HepG2 (cell line): Measurements from ENCODE around the gene CD19. TPM values are rescaled to one million over a fixed set of nuclear protein-coding genes. Genes with fewer than 3 reads are reported as not detected.

ENCODE experiments used
- EED ChIP-seq: sonication (generic); formaldehyde crosslinking; IDR thresholded peaks from 2 replicates; pipeline ENCODE4 v1.5.0; 2020; ENCODE audit warnings: mild to moderate bottlenecking, missing genetic modification reagents
- MYNN ChIP-seq: sonication (generic); formaldehyde crosslinking; IDR thresholded peaks from 2 replicates; pipeline ENCODE4 v1.4.0; 2020; ENCODE audit warnings: mild to moderate bottlenecking, low read depth, missing genetic modification reagents
- RNF219 ChIP-seq: sonication (generic); formaldehyde crosslinking; IDR thresholded peaks from 2 replicates; pipeline ENCODE4 v1.5.0; 2020; ENCODE audit warnings: mild to moderate bottlenecking, missing genetic modification reagents
- SP4 ChIP-seq: sonication (generic); formaldehyde crosslinking; IDR thresholded peaks from 2 replicates; pipeline ENCODE4 v1.8.1; 2023; ENCODE audit warnings: mild to moderate bottlenecking, missing genetic modification reagents
- SRSF9 ChIP-seq: fragments of 200-400 bp; formaldehyde crosslinking; IDR thresholded peaks from 2 replicates; pipeline ENCODE4 v1.6.1; 2018; ENCODE audit warnings: borderline replicate concordance, mild to moderate bottlenecking, low read depth, low read length; ENCODE audit not compliant: insufficient read depth, poor library complexity, severe bottlenecking
- ZFAT ChIP-seq: sonication (generic); formaldehyde crosslinking; conservative IDR thresholded peaks from 2 replicates; pipeline ENCODE4 v1.8.1; 2023; ENCODE audit warnings: missing genetic modification reagents, inconsistent platforms
- ZHX1 ChIP-seq: sonication (generic); formaldehyde crosslinking; IDR thresholded peaks from 2 replicates; pipeline ENCODE4 v1.8.1; 2022; ENCODE audit warnings: low read depth, mild to moderate bottlenecking, missing genetic modification reagents
- ZKSCAN1 ChIP-seq: fragments of 150-350 bp; IDR thresholded peaks from 2 replicates; pipeline ENCODE4 v1.6.1; 2014; ENCODE audit warnings: low read length
- ZMYM3 ChIP-seq: sonication (generic); formaldehyde crosslinking; IDR thresholded peaks from 2 replicates; pipeline ENCODE4 v1.5.1; 2020; ENCODE audit warnings: mild to moderate bottlenecking, missing genetic modification reagents
- ZNF138 ChIP-seq: sonication (generic); formaldehyde crosslinking; IDR thresholded peaks from 2 replicates; pipeline ENCODE4 v1.5.0; 2020; ENCODE audit warnings: mild to moderate bottlenecking, low read depth, missing genetic modification reagents
- ZNF256 ChIP-seq: sonication (generic); formaldehyde crosslinking; conservative IDR thresholded peaks from 2 replicates; pipeline ENCODE4 v1.4.0; 2020; ENCODE audit warnings: missing genetic modification reagents
- ZNF790 ChIP-seq: sonication (generic); formaldehyde crosslinking; IDR thresholded peaks from 2 replicates; pipeline ENCODE4 v1.8.0; 2022; ENCODE audit warnings: missing genetic modification reagents, mild to moderate bottlenecking, borderline replicate concordance
- ZSCAN25 ChIP-seq: sonication (generic); formaldehyde crosslinking; IDR thresholded peaks from 2 replicates; pipeline ENCODE4 v1.8.0; 2022; ENCODE audit warnings: mild to moderate bottlenecking, missing genetic modification reagents
- polyA plus RNA-seq, 8 experiments: library from polyadenylated mRNA; depleted of rRNA in 3 of 8; stranded (reverse) in 7 of 8; unstranded in 1 of 8; fragments of >200 nt; fragmentation: Illumina TruSeq in 4 of 8; extraction: Trizol in 4 of 8; gene quantifications; 2 replicates each; pipeline versions ENCODE4 v1.2.1 to v1.2.3, GENCODE V29; 2011 to 2016; ENCODE audit warnings: low read depth in 4 of 8, missing spikeins in 1 of 8, mixed read lengths in 1 of 8; ENCODE audit not compliant: insufficient read depth in 1 of 8
- total RNA-seq, 5 experiments: library from RNA; depleted of rRNA; stranded (reverse); fragments of >200 nt; fragmentation: Illumina TruSeq; extraction: Trizol; gene quantifications; 2 replicates each; pipeline ENCODE4 v1.2.3, GENCODE V29; 2016; ENCODE audit warnings: low read depth in 1 of 5
- TF ChIP-seq, protein P1 (sequence below): sonication (generic); formaldehyde crosslinking; IDR thresholded peaks from 2 replicates; pipeline ENCODE4 v1.8.0; 2022; ENCODE audit warnings: missing genetic modification reagents, mild to moderate bottlenecking, moderate library complexity, borderline replicate concordance
- TF ChIP-seq, protein P2 (sequence below): sonication (generic); formaldehyde crosslinking; conservative IDR thresholded peaks from 2 replicates; pipeline ENCODE4 v1.4.0; 2020; ENCODE audit warnings: mild to moderate bottlenecking, missing genetic modification reagents, moderate library complexity
- TF ChIP-seq, protein P3 (sequence below): sonication (generic); formaldehyde crosslinking; IDR thresholded peaks from 2 replicates; pipeline ENCODE4 v1.4.0; 2020; ENCODE audit warnings: missing genetic modification reagents

CD19 gene
- total and polyA plus RNA-seq, 2 of the 13 experiments (the other 11 are each of a cell fraction or from before 2014, with no cell fraction given), result 0.55 to 1.1 TPM

GRCh38 chr16:28924762-28925385, 6.9 kb upstream of the CD19 start, which contains the start of gene RABEP2 (continued):
- TF ChIP-seq, protein P1, sequence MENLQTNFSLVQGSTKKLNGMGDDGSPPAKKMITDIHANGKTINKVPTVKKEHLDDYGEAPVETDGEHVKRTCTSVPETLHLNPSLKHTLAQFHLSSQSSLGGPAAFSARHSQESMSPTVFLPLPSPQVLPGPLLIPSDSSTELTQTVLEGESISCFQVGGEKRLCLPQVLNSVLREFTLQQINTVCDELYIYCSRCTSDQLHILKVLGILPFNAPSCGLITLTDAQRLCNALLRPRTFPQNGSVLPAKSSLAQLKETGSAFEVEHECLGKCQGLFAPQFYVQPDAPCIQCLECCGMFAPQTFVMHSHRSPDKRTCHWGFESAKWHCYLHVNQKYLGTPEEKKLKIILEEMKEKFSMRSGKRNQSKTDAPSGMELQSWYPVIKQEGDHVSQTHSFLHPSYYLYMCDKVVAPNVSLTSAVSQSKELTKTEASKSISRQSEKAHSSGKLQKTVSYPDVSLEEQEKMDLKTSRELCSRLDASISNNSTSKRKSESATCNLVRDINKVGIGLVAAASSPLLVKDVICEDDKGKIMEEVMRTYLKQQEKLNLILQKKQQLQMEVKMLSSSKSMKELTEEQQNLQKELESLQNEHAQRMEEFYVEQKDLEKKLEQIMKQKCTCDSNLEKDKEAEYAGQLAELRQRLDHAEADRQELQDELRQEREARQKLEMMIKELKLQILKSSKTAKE (CRISPR knock-in tag), result no peak; the same call in 1 of the 2 replicates
- TF ChIP-seq ZFAT (CRISPR knock-in tag) (no peak), ZNF138 (CRISPR knock-in tag) (no peak), ZKSCAN1 (no peak), EED (CRISPR knock-in tag) (no peak), ZHX1 (CRISPR knock-in tag) (peak; percentile 18; the same call in 1 of the 2 replicates), MYNN (CRISPR knock-in tag) (no peak), SP4 (peak; percentile 89), ZNF256 (no peak), ZSCAN25 (CRISPR knock-in tag) (no peak), SRSF9 (no peak), ZNF790 (CRISPR knock-in tag) (no peak), ZMYM3 (CRISPR knock-in tag) (peak; percentile 2; the same call in 1 of the 2 replicates), RNF219 (no peak)
- TF ChIP-seq, protein P2, sequence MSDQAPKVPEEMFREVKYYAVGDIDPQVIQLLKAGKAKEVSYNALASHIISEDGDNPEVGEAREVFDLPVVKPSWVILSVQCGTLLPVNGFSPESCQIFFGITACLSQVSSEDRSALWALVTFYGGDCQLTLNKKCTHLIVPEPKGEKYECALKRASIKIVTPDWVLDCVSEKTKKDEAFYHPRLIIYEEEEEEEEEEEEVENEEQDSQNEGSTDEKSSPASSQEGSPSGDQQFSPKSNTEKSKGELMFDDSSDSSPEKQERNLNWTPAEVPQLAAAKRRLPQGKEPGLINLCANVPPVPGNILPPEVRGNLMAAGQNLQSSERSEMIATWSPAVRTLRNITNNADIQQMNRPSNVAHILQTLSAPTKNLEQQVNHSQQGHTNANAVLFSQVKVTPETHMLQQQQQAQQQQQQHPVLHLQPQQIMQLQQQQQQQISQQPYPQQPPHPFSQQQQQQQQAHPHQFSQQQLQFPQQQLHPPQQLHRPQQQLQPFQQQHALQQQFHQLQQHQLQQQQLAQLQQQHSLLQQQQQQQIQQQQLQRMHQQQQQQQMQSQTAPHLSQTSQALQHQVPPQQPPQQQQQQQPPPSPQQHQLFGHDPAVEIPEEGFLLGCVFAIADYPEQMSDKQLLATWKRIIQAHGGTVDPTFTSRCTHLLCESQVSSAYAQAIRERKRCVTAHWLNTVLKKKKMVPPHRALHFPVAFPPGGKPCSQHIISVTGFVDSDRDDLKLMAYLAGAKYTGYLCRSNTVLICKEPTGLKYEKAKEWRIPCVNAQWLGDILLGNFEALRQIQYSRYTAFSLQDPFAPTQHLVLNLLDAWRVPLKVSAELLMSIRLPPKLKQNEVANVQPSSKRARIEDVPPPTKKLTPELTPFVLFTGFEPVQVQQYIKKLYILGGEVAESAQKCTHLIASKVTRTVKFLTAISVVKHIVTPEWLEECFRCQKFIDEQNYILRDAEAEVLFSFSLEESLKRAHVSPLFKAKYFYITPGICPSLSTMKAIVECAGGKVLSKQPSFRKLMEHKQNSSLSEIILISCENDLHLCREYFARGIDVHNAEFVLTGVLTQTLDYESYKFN (CRISPR knock-in tag), result peak; percentile 39
- TF ChIP-seq, protein P3, sequence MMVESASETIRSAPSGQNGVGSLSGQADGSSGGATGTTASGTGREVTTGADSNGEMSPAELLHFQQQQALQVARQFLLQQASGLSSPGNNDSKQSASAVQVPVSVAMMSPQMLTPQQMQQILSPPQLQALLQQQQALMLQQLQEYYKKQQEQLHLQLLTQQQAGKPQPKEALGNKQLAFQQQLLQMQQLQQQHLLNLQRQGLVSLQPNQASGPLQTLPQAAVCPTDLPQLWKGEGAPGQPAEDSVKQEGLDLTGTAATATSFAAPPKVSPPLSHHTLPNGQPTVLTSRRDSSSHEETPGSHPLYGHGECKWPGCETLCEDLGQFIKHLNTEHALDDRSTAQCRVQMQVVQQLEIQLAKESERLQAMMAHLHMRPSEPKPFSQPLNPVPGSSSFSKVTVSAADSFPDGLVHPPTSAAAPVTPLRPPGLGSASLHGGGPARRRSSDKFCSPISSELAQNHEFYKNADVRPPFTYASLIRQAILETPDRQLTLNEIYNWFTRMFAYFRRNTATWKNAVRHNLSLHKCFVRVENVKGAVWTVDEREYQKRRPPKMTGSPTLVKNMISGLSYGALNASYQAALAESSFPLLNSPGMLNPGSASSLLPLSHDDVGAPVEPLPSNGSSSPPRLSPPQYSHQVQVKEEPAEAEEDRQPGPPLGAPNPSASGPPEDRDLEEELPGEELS (CRISPR knock-in tag), result no peak
